OCI-LY1 (cell line): ENCODE results near the gene CDH23.

ENCODE experiments used
- H2AFZ ChIP-seq: fragments of 200-600 bp; sonication (generic), shearing (Covaris generic); 2 replicates; pipeline ENCODE4 v1.6.0; 2014; ENCODE audit warnings: antibody characterized with exemption, mild to moderate bottlenecking, low read length
- H3F3A ChIP-seq: fragments of 200-600 bp; sonication (generic), shearing (Covaris generic); 2 replicates; pipeline ENCODE4 v1.6.0; 2014; ENCODE audit warnings: mild to moderate bottlenecking, antibody characterized with exemption, low read length, moderate library complexity; ENCODE audit not compliant: insufficient read depth
- H3K27ac ChIP-seq: fragments of 200-600 bp; sonication (generic); 2 replicates; pipeline ENCODE4 v1.5.1; 2014; ENCODE audit warnings: low read length, mixed run types, mild to moderate bottlenecking, low read depth; ENCODE audit not compliant: poor library complexity, severe bottlenecking
- H3K27me3 ChIP-seq: fragments of 200-600 bp; sonication (generic); 2 replicates; pipeline ENCODE4 v1.6.0; 2014; ENCODE audit warnings: antibody characterized with exemption, mild to moderate bottlenecking, low read length, moderate library complexity; ENCODE audit not compliant: insufficient read depth
- H3K36me3 ChIP-seq: fragments of 200-600 bp; sonication (generic); 2 replicates; pipeline ENCODE4 v1.6.1; 2014; ENCODE audit warnings: mild to moderate bottlenecking, antibody characterized with exemption, low read length, moderate library complexity, mixed read lengths; ENCODE audit not compliant: insufficient read depth
- H3K4me1 ChIP-seq: fragments of 200-600 bp; sonication (generic); 2 replicates; pipeline ENCODE4 v1.5.1; 2014; ENCODE audit warnings: mild to moderate bottlenecking, low read length, moderate library complexity; ENCODE audit not compliant: insufficient read depth, severe bottlenecking
- H3K4me2 ChIP-seq: fragments of 200-600 bp; sonication (generic), shearing (Covaris generic); 2 replicates; pipeline ENCODE4 v1.6.1; 2014; ENCODE audit warnings: low read length
- H3K4me3 ChIP-seq: fragments of 200-600 bp; sonication (generic); 2 replicates; pipeline ENCODE4 v1.5.1; 2014; ENCODE audit warnings: low read length, low read depth, mild to moderate bottlenecking, mixed read lengths; ENCODE audit not compliant: poor library complexity, severe bottlenecking
- H3K79me2 ChIP-seq: fragments of 200-600 bp; shearing (Covaris generic); 2 replicates; pipeline ENCODE4 v1.6.1; 2016; ENCODE audit warnings: mixed run types, low read length, mixed read lengths; ENCODE audit not compliant: insufficient read depth
- H3K9ac ChIP-seq: fragments of 200-600 bp; sonication (generic), shearing (Covaris generic); 2 replicates; pipeline ENCODE4 v1.6.1; 2014; ENCODE audit warnings: mild to moderate bottlenecking, low read length, mixed read lengths
- H3K9me2 ChIP-seq: fragments of 200-600 bp; sonication (generic), shearing (Covaris generic); 2 replicates; pipeline ENCODE4 v1.6.1; 2014; ENCODE audit warnings: low read depth, mild to moderate bottlenecking, low read length, mixed read lengths
- H3K9me3 ChIP-seq: fragments of 200-600 bp; shearing (Covaris generic); 2 replicates; pipeline ENCODE4 v1.6.1; 2014; ENCODE audit warnings: low read length, mixed read lengths
- H4K20me1 ChIP-seq: fragments of 200-600 bp; sonication (generic), shearing (Covaris generic); 2 replicates; pipeline ENCODE4 v1.6.0; 2016; ENCODE audit warnings: mild to moderate bottlenecking, low read length; ENCODE audit not compliant: insufficient read depth
- CTCF ChIP-seq: fragments of 200-600 bp; sonication (generic), shearing (Covaris generic); IDR thresholded peaks from 2 replicates; pipeline ENCODE4 v1.5.1; 2017; ENCODE audit warnings: mild to moderate bottlenecking, antibody characterized with exemption, low read length, moderate library complexity, mixed read lengths
- EZH2 ChIP-seq: fragments of 200-600 bp; sonication (generic), shearing (Covaris generic); IDR thresholded peaks from 2 replicates; pipeline ENCODE4 v1.8.0; 2017; ENCODE audit warnings: borderline replicate concordance, mixed run types, mild to moderate bottlenecking, antibody characterized with exemption, low read length, moderate library complexity, mixed read lengths

CDH23 gene

DNA sequence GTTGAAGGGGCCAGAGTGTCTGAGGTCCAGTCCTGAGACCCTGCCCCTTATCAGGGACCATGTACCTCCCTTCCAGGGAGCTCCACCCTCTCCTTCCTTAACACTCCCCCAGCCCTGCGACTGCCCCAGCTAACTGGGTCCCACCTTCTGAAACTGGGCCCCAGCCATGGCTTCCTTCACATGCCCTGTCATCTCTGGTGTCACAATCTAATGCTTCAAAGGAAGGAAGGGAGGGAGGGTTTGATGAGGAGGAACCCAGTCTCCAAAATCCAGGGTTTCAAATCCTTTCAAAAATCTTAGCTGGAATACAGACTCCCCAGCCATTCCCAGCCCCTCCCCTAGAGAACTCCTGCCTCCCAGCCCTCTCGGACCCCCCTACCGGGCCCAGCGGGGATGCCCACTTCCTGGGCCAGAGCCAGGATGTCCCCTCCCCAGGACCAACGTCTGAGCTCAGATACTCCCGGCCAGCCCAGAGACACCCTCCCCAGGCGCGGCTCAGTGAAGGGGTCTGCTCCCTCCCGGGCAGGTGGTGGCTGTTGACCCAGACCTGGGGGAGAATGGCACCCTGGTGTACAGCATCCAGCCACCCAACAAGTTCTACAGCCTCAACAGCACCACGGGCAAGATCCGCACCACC, 304.9 kb downstream of the CDH23 start:
- Histone ChIP-seq H3K4me2 (no peak overlapping the region), H3K9me2 (no peaks in the 10 kb centered on the region), H3K27me3 (peaks cover 8% of the 10 kb centered on the region; the same call in 1 of the 2 replicates), H3K4me3 (no peak overlapping the region), H3K9ac (no peak overlapping the region), H3K4me1 (no peaks in the 10 kb centered on the region), H3F3A (no peaks in the 10 kb centered on the region), H4K20me1 (no peaks in the 10 kb centered on the region), H3K36me3 (no peaks in the 10 kb centered on the region), H3K9me3 (no peaks in the 10 kb centered on the region), H3K79me2 (no peaks in the 10 kb centered on the region), H2AFZ (no peak overlapping the region), H3K27ac (no peak overlapping the region)
- TF ChIP-seq EZH2 (no peak), CTCF (no peak)

GRCh38 chr10:71703577-71703976, 306.9 kb downstream of the CDH23 start:
- H3K4me1 ChIP-seq: peaks cover 3% of the 10 kb centered on the region
- H3K36me3 ChIP-seq: no peaks in the 10 kb centered on the region
- no peak overlapping the region for H3K27ac ChIP-seq
- TF ChIP-seq EZH2 (no peak), CTCF (no peak)
- H3K4me3 ChIP-seq: no peak overlapping the region
- no peaks in the 10 kb centered on the region for H3K9me3 ChIP-seq
- H4K20me1 ChIP-seq: no peaks in the 10 kb centered on the region
- H3K79me2 ChIP-seq: no peaks in the 10 kb centered on the region
- H3K27me3 ChIP-seq: peaks cover 19% of the 10 kb centered on the region; the same call in 1 of the 2 replicates
- no peak overlapping the region for H3K4me2 ChIP-seq
- H3F3A ChIP-seq: no peaks in the 10 kb centered on the region
- no peaks in the 10 kb centered on the region for H3K9me2 ChIP-seq
- H3K9ac ChIP-seq: no peak overlapping the region
- no peak overlapping the region for H2AFZ ChIP-seq

DNA sequence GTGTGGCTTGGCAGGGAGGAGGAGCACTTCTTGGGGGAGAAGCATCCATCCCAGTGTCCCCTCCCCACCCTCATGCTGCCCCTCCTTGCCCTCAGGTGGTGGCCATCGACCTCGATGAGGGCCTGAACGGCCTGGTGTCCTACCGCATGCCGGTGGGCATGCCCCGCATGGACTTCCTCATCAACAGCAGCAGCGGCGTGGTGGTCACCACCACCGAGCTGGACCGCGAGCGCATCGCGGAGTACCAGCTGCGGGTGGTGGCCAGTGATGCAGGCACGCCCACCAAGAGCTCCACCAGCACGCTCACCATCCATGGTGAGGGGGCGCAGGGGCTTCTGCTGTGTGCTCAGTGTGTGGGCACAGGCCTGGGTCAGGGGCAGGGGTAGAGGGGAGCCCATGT, 308.1 kb downstream of the CDH23 start:
- H3K4me3 ChIP-seq: no peak overlapping the region
- no peaks in the 10 kb centered on the region for H3K9me3 ChIP-seq
- H3K27ac ChIP-seq: no peak overlapping the region
- no peaks in the 10 kb centered on the region for H3K36me3 ChIP-seq
- no peaks in the 10 kb centered on the region for H3K9me2 ChIP-seq
- no peaks in the 10 kb centered on the region for H3K79me2 ChIP-seq
- no peak for TF ChIP-seq EZH2
- TF ChIP-seq CTCF: no peak
- no peaks in the 10 kb centered on the region for H3F3A ChIP-seq
- H3K9ac ChIP-seq: no peak overlapping the region
- no peaks in the 10 kb centered on the region for H4K20me1 ChIP-seq
- peaks cover 19% of the 10 kb centered on the region; the same call in 1 of the 2 replicates for H3K27me3 ChIP-seq
- H3K4me1 ChIP-seq: peaks cover 3% of the 10 kb centered on the region
- no peak overlapping the region for H3K4me2 ChIP-seq
- H2AFZ ChIP-seq: no peak overlapping the region
